GM12878 (cell line): ENCODE results near the gene CDC34. TPM values are rescaled to one million over a fixed set of nuclear protein-coding genes. Genes with fewer than 3 reads are reported as not detected.
A peak's percentile ranks its signal among the peaks of the same experiment; 100 is the strongest.

Experiments used
- ATF3 ChIP-seq: IDR thresholded peaks from 2 replicates; pipeline ENCODE4 v1.6.1; 2011; ENCODE audit warnings: low read depth, mild to moderate bottlenecking, low read length, moderate library complexity, borderline replicate concordance; ENCODE audit errors: extremely low read depth
- ATF7 ChIP-seq: fragments of 450-650 bp; IDR thresholded peaks from 2 replicates; pipeline ENCODE4 v1.6.1; 2016; ENCODE audit warnings: low read depth, mild to moderate bottlenecking
- CHD1 ChIP-seq: IDR thresholded peaks from 2 replicates; pipeline ENCODE4 v1.6.1; 2012; ENCODE audit warnings: low read depth, low read length, improper control_type of control experiment
- CREB1 ChIP-seq: IDR thresholded peaks from 2 replicates; pipeline ENCODE4 v1.6.1; 2012; ENCODE audit warnings: low read depth, mild to moderate bottlenecking, inconsistent platforms
- CREM ChIP-seq: IDR thresholded peaks from 2 replicates; pipeline ENCODE4 v1.6.1; 2014; ENCODE audit warnings: antibody characterized with exemption, low read depth
- HDAC6 ChIP-seq: fragments of 200-600 bp; sonication (generic); IDR thresholded peaks from one replicate; pipeline ENCODE4 v1.8.0; 2017; ENCODE audit warnings: antibody characterized with exemption; ENCODE audit not compliant: unreplicated experiment
- HSF1 ChIP-seq: fragments of 150-350 bp; IDR thresholded peaks from 2 replicates; pipeline ENCODE4 v1.6.1; 2014; ENCODE audit warnings: mild to moderate bottlenecking, low read depth, low read length
- LARP7 ChIP-seq: fragments of 450-650 bp; IDR thresholded peaks from 2 replicates; pipeline ENCODE4 v1.6.1; 2017; ENCODE audit warnings: mild to moderate bottlenecking
- MAX ChIP-seq: IDR thresholded peaks from 2 replicates; pipeline ENCODE4 v1.6.1; 2012; ENCODE audit warnings: low read depth, low read length, improper control_type of control experiment
- NKRF ChIP-seq: fragments of 450-650 bp; conservative IDR thresholded peaks from 2 replicates; pipeline ENCODE4 v1.6.1; 2017; ENCODE audit warnings: mild to moderate bottlenecking, moderate library complexity
- NR2C1 ChIP-seq: fragments of 450-650 bp; IDR thresholded peaks from 2 replicates; pipeline ENCODE4 v1.6.1; 2017; ENCODE audit warnings: antibody characterized with exemption, mild to moderate bottlenecking, moderate library complexity
- POLR2A ChIP-seq: IDR thresholded peaks from 2 replicates; pipeline ENCODE4 v1.6.1; 2011; ENCODE audit warnings: low read depth, mild to moderate bottlenecking, low read length
- POLR2AphosphoS2 ChIP-seq: IDR thresholded peaks from 2 replicates; pipeline ENCODE4 v1.6.1; 2011; ENCODE audit warnings: low read depth, mild to moderate bottlenecking, low read length, improper control_type of control experiment, moderate library complexity
- RB1 ChIP-seq: fragments of 450-650 bp; formaldehyde crosslinking; IDR thresholded peaks from 2 replicates; pipeline ENCODE4 v1.6.1; 2017; ENCODE audit warnings: mild to moderate bottlenecking, borderline replicate concordance
- SMARCA5 ChIP-seq: fragments of 450-650 bp; IDR thresholded peaks from 2 replicates; pipeline ENCODE4 v1.6.1; 2017; ENCODE audit warnings: mild to moderate bottlenecking
- TAF1 ChIP-seq: IDR thresholded peaks from 2 replicates; pipeline ENCODE4 v1.6.1; 2011; ENCODE audit warnings: mild to moderate bottlenecking, low read depth, low read length, borderline replicate concordance
- TBL1XR1 ChIP-seq: IDR thresholded peaks from 2 replicates; pipeline ENCODE4 v1.6.1; 2012; ENCODE audit warnings: low read depth, low read length, improper control_type of control experiment
- TCF3 ChIP-seq: IDR thresholded peaks from 2 replicates; pipeline ENCODE4 v1.6.1; 2012; ENCODE audit warnings: low read depth, mild to moderate bottlenecking, low read length, borderline replicate concordance; ENCODE audit not compliant: insufficient read depth
- ZNF24 ChIP-seq: fragments of 450-650 bp; IDR thresholded peaks from 2 replicates; pipeline ENCODE4 v1.6.1; 2017; ENCODE audit warnings: antibody characterized with exemption, mild to moderate bottlenecking
- ZNF592 ChIP-seq: fragments of 450-650 bp; IDR thresholded peaks from 2 replicates; pipeline ENCODE4 v1.6.1; 2017; ENCODE audit warnings: mild to moderate bottlenecking, moderate library complexity
- polyA plus RNA-seq, 11 experiments: library from polyadenylated mRNA; depleted of rRNA in 4 of 11; unstranded in 6 of 11; stranded (reverse) in 5 of 11; fragments of >200 nt; fragmentation: Nextera tagmentation in 4 of 11; fragmentation: Illumina TruSeq in 1 of 11; extraction: Ambion mirVana in 4 of 11; extraction: Trizol in 1 of 11; gene quantifications; 1 replicate in 1 of 11; 2 replicates in 10 of 11; pipeline versions ENCODE4 v1.2.1 to v1.2.3, GENCODE V29; 2011 to 2016; ENCODE audit warnings: inconsistent platforms in 2 of 11, missing spikeins in 2 of 11, low read depth in 1 of 11
- total RNA-seq, 4 experiments: library from RNA; depleted of rRNA in 3 of 4; stranded (reverse); fragments of >200 nt in 3 of 4; fragmentation: Illumina TruSeq in 1 of 4; extraction: Trizol in 1 of 4; gene quantifications; 2 replicates each; pipeline versions ENCODE4 v1.2.1 to v1.2.3, GENCODE V29; 2013 to 2021

The CDC34 gene
- total and polyA plus RNA-seq, 10 of the 15 experiments (the other 5 are each of a cell fraction or from before 2014, with no cell fraction given), result 0.31 to 48.9 (median 28.5) TPM

GRCh38 chr19:488505-489417 is 42.8 kb upstream of the CDC34 start (continued):
- TF ChIP-seq MAX, result 0 out of 2 replicates have a peak, but pooled peaks have one; percentile 19
- TF ChIP-seq CHD1, result 0 out of 2 replicates have a peak, but pooled peaks have one; percentile 64
- peak; percentile 74 for TF ChIP-seq CREM
- TF ChIP-seq SMARCA5, result peak; percentile 82
- TF ChIP-seq TAF1, result peak; percentile 83; the same call in 1 of the 2 replicates
- TF ChIP-seq ZNF24, result peak; percentile 76
- peak; percentile 40; the same call in 1 of the 2 replicates for TF ChIP-seq ATF3
- TF ChIP-seq ATF7, result no peak
- TF ChIP-seq LARP7, result peak; percentile 100
- TF ChIP-seq CREB1, result no peak; the same call in none of the 2 replicates
- peak; percentile 78 for TF ChIP-seq TBL1XR1
- TF ChIP-seq TCF3, result peak; percentile 53; the same call in 1 of the 2 replicates
- TF ChIP-seq POLR2A, result peak; percentile 94
- no peak for TF ChIP-seq HDAC6
- peak; percentile 87; the same call in 1 of the 2 replicates for TF ChIP-seq NKRF
- TF ChIP-seq NR2C1, result peak; percentile 88
- peak; percentile 50; the same call in 1 of the 2 replicates for TF ChIP-seq ZNF592
- peak; percentile 96 for TF ChIP-seq RB1
- TF ChIP-seq HSF1, result no peak
- peak; percentile 55; the same call in 1 of the 2 replicates for TF ChIP-seq POLR2AphosphoS2
